K562 (cell line): ENCODE data around the gene DGKZ. TPM values are rescaled to one million over a fixed set of nuclear protein-coding genes. Genes with fewer than 3 reads are reported as not detected.
A peak's percentile ranks its signal among the peaks of the same experiment; 100 is the strongest.

Experiments used
- EP300 ChIP-seq: IDR thresholded peaks from 2 replicates; pipeline ENCODE4 v1.6.1; 2012; ENCODE audit warnings: low read length, improper control_type of control experiment
- GTF2E2 ChIP-seq: fragments of 200-800 bp; sonication (Bioruptor generic); IDR thresholded peaks from 2 replicates; pipeline ENCODE4 v1.6.1; 2016; ENCODE audit warnings: missing genetic modification characterization, missing compliant biosample characterization
- KHSRP ChIP-seq: fragments of 450-650 bp; IDR thresholded peaks from 2 replicates; pipeline ENCODE4 v1.6.1; 2017
- KLF10 ChIP-seq: fragments of 250-450 bp; sonication (Bioruptor Pico); IDR thresholded peaks from 2 replicates; pipeline ENCODE4 v1.6.1; 2021; ENCODE audit warnings: matching md5 sums
- MEIS2 ChIP-seq: fragments of 450-650 bp; IDR thresholded peaks from 2 replicates; pipeline ENCODE4 v1.6.1; 2014; ENCODE audit warnings: mild to moderate bottlenecking; ENCODE audit not compliant: partially characterized antibody
- MYC ChIP-seq, 2 experiments: fragments of 250-450 bp in 1 of 2; sonication (Bioruptor Pico) in 1 of 2; IDR thresholded peaks; 2 replicates each; pipeline versions ENCODE4 v1.5.1 to v1.6.1; 2012 to 2021; ENCODE audit warnings: low read depth in 2 of 2, borderline replicate concordance in 1 of 2, improper control_type of control experiment in 1 of 2, low read length in 1 of 2, mild to moderate bottlenecking in 1 of 2, moderate library complexity in 1 of 2
- NFRKB ChIP-seq: fragments of 450-650 bp; IDR thresholded peaks from 2 replicates; pipeline ENCODE4 v1.6.1; 2016; ENCODE audit warnings: low read depth
- NRF1 ChIP-seq, 2 experiments: fragments of 450-650 bp; IDR thresholded peaks in 1 of 2; conservative IDR thresholded peaks in 1 of 2; 2 replicates each; pipeline ENCODE4 v1.6.1; 2014; ENCODE audit warnings: mild to moderate bottlenecking in 2 of 2
- PML ChIP-seq: IDR thresholded peaks from 2 replicates; pipeline ENCODE4 v1.6.1; 2012; ENCODE audit warnings: low read length, inconsistent platforms
- POLR3A ChIP-seq: IDR thresholded peaks from 2 replicates; pipeline ENCODE4 v1.6.1; 2011; ENCODE audit warnings: borderline replicate concordance, mild to moderate bottlenecking, moderate library complexity; ENCODE audit not compliant: insufficient read length, insufficient read depth; ENCODE audit errors: extremely low read depth
- RHOXF2B ChIP-seq: fragments of 250-450 bp; sonication (Bioruptor Pico); conservative IDR thresholded peaks from 2 replicates; pipeline ENCODE4 v1.5.1; 2021
- SMARCE1 ChIP-seq: fragments of 450-650 bp; IDR thresholded peaks from 2 replicates; pipeline ENCODE4 v1.7.1; 2016; ENCODE audit warnings: mild to moderate bottlenecking
- TFAM ChIP-seq: fragments of 250-450 bp; sonication (Bioruptor Pico); conservative IDR thresholded peaks from 2 replicates; pipeline ENCODE4 v1.5.0; 2021; ENCODE audit warnings: mild to moderate bottlenecking, moderate library complexity
- XRCC5 ChIP-seq: fragments of 200-400 bp; formaldehyde crosslinking; IDR thresholded peaks from 2 replicates; pipeline ENCODE4 v1.6.1; 2017; ENCODE audit warnings: low read depth, mild to moderate bottlenecking, low read length
- YBX1 ChIP-seq: fragments of 450-650 bp; IDR thresholded peaks from 2 replicates; pipeline ENCODE4 v1.7.1; 2016; ENCODE audit warnings: mild to moderate bottlenecking
- ZBED1 ChIP-seq: IDR thresholded peaks from 2 replicates; pipeline ENCODE4 v1.6.1; 2014
- ZFP30 ChIP-seq: fragments of 250-450 bp; sonication (Bioruptor Pico); IDR thresholded peaks from 2 replicates; pipeline ENCODE4 v1.8.0; 2022; ENCODE audit warnings: moderate library complexity, mild to moderate bottlenecking, inconsistent platforms, borderline replicate concordance
- ZNF274 ChIP-seq: IDR thresholded peaks from 2 replicates; pipeline ENCODE4 v1.6.1; 2011; ENCODE audit warnings: low read depth, mild to moderate bottlenecking, low read length, moderate library complexity, borderline replicate concordance
- polyA plus RNA-seq, 8 experiments: library from polyadenylated mRNA; depleted of rRNA in 4 of 8; stranded (reverse) in 5 of 8; unstranded in 3 of 8; fragments of >200 nt; fragmentation: Nextera tagmentation in 2 of 8; fragmentation: Illumina TruSeq in 1 of 8; extraction: Ambion mirVana in 2 of 8; extraction: Trizol in 1 of 8; gene quantifications; 2 replicates each; pipeline versions ENCODE4 v1.2.1 to v1.2.3, GENCODE V29; 2011 to 2014; ENCODE audit warnings: inconsistent platforms in 1 of 8, missing spikeins in 1 of 8
- total RNA-seq, 7 experiments: library from RNA; depleted of rRNA in 6 of 7; stranded (reverse); fragments of >200 nt in 6 of 7; fragmentation: Illumina TruSeq in 2 of 7; extraction: Trizol in 2 of 7; gene quantifications; 2 replicates each; pipeline versions ENCODE4 v1.2.1 to v1.2.3, GENCODE V29; 2011 to 2021; ENCODE audit warnings: low replicate concordance in 1 of 7
- TF ChIP-seq, protein P1 (sequence below): fragments of 450-650 bp; IDR thresholded peaks from one replicate; pipeline ENCODE4 v1.6.1; 2018; ENCODE audit warnings: mild to moderate bottlenecking, moderate library complexity; ENCODE audit not compliant: partially characterized antibody
- TF ChIP-seq, protein P2 (sequence below): fragments of 250-450 bp; sonication (Bioruptor Pico); IDR thresholded peaks from 2 replicates; pipeline ENCODE4 v1.6.1; 2021; ENCODE audit warnings: mild to moderate bottlenecking
- TF ChIP-seq, protein P3 (sequence below): IDR thresholded peaks from 2 replicates; pipeline ENCODE4 v1.6.1; 2016; ENCODE audit warnings: missing genetic modification characterization, missing compliant biosample characterization
- TF ChIP-seq, protein P4 (sequence below), 2 experiments: fragments of 200-800 bp in 1 of 2; sonication (Bioruptor generic) in 1 of 2; sonication (generic) in 1 of 2; formaldehyde crosslinking in 1 of 2; IDR thresholded peaks in 1 of 2; conservative IDR thresholded peaks in 1 of 2; 2 replicates each; pipeline versions ENCODE4 v1.5.0 to v1.6.1; 2016 to 2020; ENCODE audit warnings: missing compliant biosample characterization in 1 of 2, missing genetic modification characterization in 1 of 2, missing genetic modification reagents in 1 of 2
- TF ChIP-seq, protein P5 (sequence below): fragments of 250-450 bp; sonication (Bioruptor Pico); IDR thresholded peaks from 2 replicates; pipeline ENCODE4 v1.8.0; 2021; ENCODE audit warnings: borderline replicate concordance, mild to moderate bottlenecking, moderate library complexity; ENCODE audit not compliant: poor library complexity, severe bottlenecking

DGKZ gene
- total and polyA plus RNA-seq, 9 of the 15 experiments (the other 6 are each of a cell fraction or from before 2014, with no cell fraction given), result 0.51 to 100 (median 44.2) TPM

DNA sequence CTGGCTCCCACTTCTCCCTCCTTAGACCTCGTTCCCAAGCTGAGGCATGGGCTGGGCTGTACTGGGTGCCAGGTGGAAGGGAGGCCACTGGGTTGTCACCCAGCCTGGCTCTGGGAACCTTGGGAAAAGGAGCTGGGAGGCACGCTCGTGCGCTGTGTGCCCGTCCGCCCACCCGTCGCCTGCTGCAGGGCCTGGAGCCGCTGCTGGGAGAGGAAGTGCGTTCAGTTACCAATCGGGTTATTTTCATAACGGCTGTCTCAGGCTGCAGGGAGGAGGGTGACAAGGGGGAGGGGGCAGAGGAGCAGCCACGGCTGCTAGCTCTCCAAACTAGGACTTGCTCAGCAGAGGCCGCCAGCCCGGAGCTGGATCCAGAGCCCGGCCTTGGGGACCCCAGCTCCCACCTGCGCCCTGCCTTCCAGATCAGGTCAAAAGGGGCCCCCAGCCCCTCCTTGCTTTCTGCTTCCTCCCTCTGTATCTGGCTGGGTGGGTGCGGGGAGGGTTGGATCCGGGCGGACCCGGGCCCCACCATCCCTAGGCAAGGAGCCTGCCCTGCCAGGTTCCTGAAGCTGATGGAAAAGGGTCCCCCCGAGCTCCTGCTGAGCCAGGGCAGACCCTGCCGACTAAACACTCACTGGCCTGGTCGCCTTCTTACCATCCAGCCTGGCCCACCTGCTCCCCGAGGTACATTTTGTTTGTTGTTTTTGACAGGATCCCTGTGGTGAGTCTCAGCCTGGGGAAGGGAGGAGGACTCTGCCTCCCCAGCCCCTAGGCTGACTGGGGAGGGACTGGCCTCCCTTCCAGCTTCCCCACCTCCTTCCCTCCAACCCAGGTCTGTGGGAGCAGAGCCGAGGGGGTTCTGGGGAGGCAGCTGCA lies 14.3 kb downstream of the DGKZ start (continued):
- TF ChIP-seq MYC (IDR thresholded peaks at IDR 0.05; ENCODE audit: low read depth, low read length) (peak; percentile 51; the same call in 1 of the 2 replicates), MYC (CRISPR knock-in tag; IDR thresholded peaks at IDR 0.05; ENCODE audit: borderline replicate concordance, low read depth) (no peak), TFAM (CRISPR knock-in tag) (no peak), KHSRP (no peak), SMARCE1 (0 out of 2 replicates have a peak, but pooled peaks have one; percentile 12), POLR3A (no peak), ZBED1 (no peak), NFRKB (no peak), GTF2E2 (tag) (no peak), KLF10 (CRISPR knock-in tag) (no peak), YBX1 (no peak), EP300 (peak; percentile 65), NRF1 (conservative IDR thresholded peaks at IDR 0.05 in 1 of 2, IDR thresholded peaks at IDR 0.05 in 1 of 2) (peak; percentile 48 to 54; a peak in 3 of 4 replicates), MEIS2 (no peak), ZFP30 (CRISPR knock-in tag) (no peak), ZNF274 (no peak), XRCC5 (no peak), RHOXF2B (CRISPR knock-in tag) (no peak), PML (peak; percentile 22; the same call in 1 of the 2 replicates)
- TF ChIP-seq, protein P1, sequence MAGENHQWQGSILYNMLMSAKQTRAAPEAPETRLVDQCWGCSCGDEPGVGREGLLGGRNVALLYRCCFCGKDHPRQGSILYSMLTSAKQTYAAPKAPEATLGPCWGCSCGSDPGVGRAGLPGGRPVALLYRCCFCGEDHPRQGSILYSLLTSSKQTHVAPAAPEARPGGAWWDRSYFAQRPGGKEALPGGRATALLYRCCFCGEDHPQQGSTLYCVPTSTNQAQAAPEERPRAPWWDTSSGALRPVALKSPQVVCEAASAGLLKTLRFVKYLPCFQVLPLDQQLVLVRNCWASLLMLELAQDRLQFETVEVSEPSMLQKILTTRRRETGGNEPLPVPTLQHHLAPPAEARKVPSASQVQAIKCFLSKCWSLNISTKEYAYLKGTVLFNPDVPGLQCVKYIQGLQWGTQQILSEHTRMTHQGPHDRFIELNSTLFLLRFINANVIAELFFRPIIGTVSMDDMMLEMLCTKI, result no peak
- TF ChIP-seq, protein P2, sequence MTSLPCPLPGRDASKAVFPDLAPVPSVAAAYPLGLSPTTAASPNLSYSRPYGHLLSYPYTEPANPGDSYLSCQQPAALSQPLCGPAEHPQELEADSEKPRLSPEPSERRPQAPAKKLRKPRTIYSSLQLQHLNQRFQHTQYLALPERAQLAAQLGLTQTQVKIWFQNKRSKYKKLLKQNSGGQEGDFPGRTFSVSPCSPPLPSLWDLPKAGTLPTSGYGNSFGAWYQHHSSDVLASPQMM (CRISPR knock-in tag), result no peak
- TF ChIP-seq, protein P3, sequence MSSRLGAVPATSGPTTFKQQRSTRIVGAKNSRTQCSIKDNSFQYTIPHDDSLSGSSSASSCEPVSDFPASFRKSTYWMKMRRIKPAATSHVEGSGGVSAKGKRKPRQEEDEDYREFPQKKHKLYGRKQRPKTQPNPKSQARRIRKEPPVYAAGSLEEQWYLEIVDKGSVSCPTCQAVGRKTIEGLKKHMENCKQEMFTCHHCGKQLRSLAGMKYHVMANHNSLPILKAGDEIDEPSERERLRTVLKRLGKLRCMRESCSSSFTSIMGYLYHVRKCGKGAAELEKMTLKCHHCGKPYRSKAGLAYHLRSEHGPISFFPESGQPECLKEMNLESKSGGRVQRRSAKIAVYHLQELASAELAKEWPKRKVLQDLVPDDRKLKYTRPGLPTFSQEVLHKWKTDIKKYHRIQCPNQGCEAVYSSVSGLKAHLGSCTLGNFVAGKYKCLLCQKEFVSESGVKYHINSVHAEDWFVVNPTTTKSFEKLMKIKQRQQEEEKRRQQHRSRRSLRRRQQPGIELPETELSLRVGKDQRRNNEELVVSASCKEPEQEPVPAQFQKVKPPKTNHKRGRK (tag), result no peak
- TF ChIP-seq, protein P4, sequence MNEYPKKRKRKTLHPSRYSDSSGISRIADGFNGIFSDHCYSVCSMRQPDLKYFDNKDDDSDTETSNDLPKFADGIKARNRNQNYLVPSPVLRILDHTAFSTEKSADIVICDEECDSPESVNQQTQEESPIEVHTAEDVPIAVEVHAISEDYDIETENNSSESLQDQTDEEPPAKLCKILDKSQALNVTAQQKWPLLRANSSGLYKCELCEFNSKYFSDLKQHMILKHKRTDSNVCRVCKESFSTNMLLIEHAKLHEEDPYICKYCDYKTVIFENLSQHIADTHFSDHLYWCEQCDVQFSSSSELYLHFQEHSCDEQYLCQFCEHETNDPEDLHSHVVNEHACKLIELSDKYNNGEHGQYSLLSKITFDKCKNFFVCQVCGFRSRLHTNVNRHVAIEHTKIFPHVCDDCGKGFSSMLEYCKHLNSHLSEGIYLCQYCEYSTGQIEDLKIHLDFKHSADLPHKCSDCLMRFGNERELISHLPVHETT (CRISPR knock-in tag; conservative IDR thresholded peaks at IDR 0.05 in 1 of 2, IDR thresholded peaks at IDR 0.05 in 1 of 2), result peak in 1 of 2 experiments; percentile 46; a peak in 1 of 4 replicates
- TF ChIP-seq, protein P5, sequence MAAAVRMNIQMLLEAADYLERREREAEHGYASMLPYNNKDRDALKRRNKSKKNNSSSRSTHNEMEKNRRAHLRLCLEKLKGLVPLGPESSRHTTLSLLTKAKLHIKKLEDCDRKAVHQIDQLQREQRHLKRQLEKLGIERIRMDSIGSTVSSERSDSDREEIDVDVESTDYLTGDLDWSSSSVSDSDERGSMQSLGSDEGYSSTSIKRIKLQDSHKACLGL (CRISPR knock-in tag), result no peak
